ENCODE measurements around the gene SGO1.

Gene SGO1

DNA sequence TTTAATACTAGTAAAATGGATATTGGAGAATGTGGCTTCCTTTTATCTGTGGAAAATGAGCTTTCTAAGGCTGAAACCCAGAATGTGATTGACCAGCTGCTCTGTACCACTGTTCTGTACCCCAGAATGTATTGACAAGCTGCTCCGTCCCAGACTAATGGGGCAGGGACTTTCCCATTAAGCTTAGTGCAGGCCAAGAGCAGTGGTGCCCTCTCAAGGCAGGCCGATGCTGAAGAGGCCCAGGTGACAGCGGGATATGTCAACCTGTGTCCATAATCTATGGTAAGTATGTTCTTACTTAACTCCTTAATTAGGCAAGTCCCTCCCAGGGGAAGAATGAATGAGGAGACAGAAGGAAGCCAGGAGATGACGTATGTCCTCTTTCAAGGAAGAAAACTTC, 31.1 kb downstream of the SGO1 start:
- DNase-seq (ENCODE audit: low spot score) = no peak

GRCh38 chr3:20154078-20154477, 31.9 kb downstream of the SGO1 start:
- DNase-seq (ENCODE audit: low spot score) = no peak

DNA sequence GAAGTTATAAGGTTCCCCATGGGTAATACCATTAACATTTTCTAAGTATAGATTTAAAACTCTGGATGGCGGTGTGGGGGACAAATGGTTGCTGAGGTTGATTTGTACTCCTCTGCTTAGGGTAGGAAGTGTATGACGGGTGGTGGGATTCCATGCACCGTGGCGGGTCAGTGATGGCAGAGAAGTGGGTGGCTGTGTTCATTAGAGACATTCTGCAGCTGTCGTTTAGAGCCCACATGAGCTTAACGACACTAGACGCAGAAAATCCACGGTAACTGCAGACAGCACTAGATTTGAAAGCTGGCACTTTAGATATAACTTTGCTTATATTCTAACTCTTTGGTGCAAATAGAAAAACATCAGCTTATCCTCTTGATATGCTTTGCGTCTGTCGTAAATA, 37.5 kb downstream of the SGO1 start:
- no peak for DNase-seq (ENCODE audit: low spot score)

DNA sequence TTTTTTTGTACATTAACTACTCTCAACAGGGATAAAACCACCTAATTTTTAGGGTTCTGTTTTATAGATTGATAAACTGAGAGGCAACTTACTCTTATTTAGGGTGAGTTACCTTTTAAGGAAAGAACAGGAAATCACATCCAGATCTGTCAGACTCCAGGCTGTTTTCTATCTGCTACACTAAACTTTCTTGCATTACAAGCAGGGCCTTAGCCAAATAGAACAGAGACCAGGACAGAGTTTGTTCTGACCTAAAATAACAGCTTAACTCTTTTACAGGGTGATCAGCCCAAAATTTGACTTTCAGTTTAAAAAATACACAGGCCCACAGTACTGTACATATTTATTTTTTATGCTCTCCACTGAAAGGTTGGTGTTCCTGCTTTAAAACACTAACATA, 38.6 kb downstream of the SGO1 start:
- no peak for DNase-seq (ENCODE audit: low spot score)

DNA sequence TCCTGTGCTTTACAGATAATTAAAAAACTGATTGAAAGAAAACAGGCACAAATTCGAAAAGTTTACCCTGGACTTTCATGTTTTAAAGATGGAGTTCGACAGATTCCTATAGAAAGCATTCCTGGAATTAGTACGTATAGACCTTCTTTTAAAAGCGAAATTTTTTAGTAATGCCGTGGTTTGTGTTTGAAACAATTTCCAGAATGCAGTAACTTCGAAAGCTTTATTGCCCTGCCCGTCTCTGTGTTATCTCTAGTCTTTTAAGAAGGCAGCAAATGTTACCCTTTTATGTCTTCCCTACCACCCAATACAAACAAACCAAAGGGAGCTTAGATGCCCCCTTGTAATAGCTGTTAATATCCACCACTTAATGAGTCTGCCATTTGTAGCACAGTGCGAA, 39.7 kb downstream of the SGO1 start:
- DNase-seq (ENCODE audit: low spot score) = no peak

GRCh38 chr3:20145874-20146273, 40.1 kb downstream of the SGO1 start:
- no peak for DNase-seq (ENCODE audit: low spot score)

DNA sequence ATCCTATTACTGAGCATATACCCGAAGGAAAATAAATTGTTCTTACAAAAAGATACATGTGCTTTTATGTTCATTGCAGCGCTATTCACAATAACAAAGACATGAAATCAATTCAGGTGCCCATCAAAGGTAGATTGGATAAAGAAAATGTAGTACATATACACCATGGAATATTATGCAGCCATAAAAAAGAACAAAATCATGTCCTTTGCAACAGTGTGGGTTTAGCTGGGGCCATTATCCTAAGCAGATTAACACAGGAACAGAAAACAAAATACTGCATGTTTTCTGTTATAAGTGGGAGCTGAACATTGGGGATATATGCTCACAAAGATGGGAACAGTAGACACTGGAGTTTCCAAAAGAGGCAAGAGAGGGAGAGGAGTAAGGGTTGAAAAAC, 42.5 kb downstream of the SGO1 start:
- DNase-seq (ENCODE audit: low spot score) = no peak

GRCh38 chr3:20142517-20142916, 43.5 kb downstream of the SGO1 start:
- DNase-seq (ENCODE audit: low spot score) = no peak

- peak; percentile 2 for DNase-seq (ENCODE audit: low spot score)
Observed at GRCh38 chr3:20141851-20142250, 44.2 kb downstream of the SGO1 start.

DNA sequence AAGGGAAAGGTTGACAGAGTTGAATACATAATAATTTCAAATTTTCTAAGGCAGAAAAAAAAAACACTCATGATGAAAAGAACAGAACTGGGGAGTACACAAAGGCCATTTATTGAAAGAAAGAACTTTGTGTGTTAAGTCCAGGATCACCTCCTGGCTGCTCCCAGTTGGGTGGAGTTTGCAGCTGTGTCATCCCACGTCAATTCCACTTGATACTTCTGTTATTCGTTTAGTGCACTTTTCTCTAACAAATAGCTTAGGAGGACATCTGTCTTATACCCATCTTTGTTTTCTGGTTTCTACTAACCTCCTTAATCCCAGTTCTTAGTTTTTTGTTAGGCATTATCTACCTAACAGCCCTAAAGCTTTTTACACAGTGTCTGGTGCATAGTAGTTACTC, 44.7 kb downstream of the SGO1 start:
- no peak for DNase-seq (ENCODE audit: low spot score)

DNA sequence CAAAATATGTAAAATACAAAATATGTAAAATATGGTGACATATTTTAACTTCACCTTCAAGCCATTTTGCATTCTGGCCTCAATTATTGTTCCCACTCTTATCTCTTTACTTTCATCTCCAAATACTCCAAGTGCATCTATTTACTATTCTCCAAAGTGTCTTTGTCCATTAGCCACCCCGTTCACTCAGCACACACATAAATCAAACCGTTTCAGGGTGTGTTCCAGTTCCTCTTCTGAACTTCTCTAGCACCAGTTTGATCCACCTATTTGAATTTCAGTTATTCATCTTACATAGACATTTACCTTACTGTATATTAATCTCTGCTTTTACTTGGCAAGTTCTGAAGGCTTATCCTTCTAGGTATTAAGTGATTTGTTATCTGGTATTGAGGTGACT, 45.1 kb downstream of the SGO1 start:
- no peak for DNase-seq (ENCODE audit: low spot score)

GRCh38 chr3:20137647-20138046, 48.4 kb downstream of the SGO1 start:
- DNase-seq (ENCODE audit: low spot score) = no peak

GRCh38 chr3:20136231-20136630, 49.8 kb downstream of the SGO1 start:
- peak; percentile 4 for DNase-seq (ENCODE audit: low spot score)

DNA sequence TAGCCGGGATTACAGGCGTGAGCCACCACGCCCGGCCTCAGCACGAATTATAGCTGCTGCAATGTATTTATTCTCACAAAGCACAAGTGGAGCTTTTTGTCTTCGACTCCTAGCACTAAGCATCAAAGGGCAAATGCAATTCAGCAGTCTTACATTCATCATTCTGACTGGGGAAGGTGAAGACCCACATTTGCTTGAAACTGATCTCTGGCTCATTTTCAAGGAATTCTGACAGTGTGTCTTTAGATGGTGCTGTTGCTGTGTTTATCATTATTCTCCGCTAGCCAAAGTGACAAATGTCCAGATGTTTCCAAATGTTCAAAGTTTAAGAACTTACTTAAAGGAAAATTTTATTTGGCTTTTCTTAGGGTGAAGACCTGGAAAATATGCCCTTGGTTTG, 55.9 kb downstream of the SGO1 start:
- no peak for DNase-seq (ENCODE audit: low spot score)

GRCh38 chr3:20128358-20128757, 57.6 kb downstream of the SGO1 start:
- DNase-seq (ENCODE audit: low spot score) = no peak

DNA sequence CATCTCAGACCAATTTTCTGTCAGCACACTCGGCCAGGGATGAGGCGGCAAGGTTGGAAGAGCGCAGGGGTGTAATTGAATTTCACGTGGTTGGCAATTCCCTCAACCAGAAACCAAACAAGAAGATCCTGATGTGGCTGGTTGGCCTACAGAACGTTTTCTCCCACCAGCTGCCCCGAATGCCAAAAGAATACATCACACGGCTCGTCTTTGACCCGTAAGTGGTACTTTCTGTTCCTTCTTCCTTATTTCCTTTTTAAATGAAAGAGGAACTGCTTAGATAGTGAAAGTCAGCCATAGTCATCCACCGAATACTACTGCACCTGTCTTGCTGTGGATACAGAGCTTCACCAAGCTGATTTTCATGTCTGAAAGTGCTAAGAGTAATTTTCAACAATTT, 60.1 kb downstream of the SGO1 start:
- no peak for DNase-seq (ENCODE audit: low spot score)

- no peak for DNase-seq (ENCODE audit: low spot score)
Observed at GRCh38 chr3:20125289-20125688, 60.7 kb downstream of the SGO1 start.

DNA sequence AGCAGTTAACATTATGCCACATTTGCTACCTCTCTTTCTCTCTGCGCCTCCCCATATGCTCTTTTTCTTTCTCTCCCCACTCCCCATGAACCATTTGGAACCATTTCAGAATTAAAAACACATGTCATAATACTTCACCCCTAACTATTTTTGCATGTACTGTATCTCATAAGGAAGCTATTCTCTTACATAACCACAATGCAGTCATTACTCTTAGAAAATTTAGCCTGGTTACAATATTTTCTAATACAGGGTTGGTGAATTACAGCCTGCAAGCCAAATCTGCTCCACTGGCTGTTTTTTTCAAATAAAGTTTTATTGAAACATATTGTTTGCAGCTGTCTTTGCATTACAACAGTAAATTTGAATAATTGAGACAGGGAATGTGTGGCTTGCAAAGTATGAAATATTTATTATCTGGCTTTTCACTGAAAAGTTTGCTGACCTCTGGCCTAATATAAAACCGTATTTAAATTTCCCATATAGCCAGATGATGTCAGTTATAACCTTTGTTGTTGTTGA, 62.8 kb downstream of the SGO1 start:
- DNase-seq (ENCODE audit: low spot score) = no peak

- no peak for DNase-seq (ENCODE audit: low spot score)
Observed at GRCh38 chr3:20121088-20121487, 64.9 kb downstream of the SGO1 start.

Measured in AG08395 (cell line).